ENCODE results near the gene FBF1.

GRCh38 chr17:75959051-75959838, 18.4 kb upstream of the FBF1 start:
- TF ChIP-seq, protein P1, sequence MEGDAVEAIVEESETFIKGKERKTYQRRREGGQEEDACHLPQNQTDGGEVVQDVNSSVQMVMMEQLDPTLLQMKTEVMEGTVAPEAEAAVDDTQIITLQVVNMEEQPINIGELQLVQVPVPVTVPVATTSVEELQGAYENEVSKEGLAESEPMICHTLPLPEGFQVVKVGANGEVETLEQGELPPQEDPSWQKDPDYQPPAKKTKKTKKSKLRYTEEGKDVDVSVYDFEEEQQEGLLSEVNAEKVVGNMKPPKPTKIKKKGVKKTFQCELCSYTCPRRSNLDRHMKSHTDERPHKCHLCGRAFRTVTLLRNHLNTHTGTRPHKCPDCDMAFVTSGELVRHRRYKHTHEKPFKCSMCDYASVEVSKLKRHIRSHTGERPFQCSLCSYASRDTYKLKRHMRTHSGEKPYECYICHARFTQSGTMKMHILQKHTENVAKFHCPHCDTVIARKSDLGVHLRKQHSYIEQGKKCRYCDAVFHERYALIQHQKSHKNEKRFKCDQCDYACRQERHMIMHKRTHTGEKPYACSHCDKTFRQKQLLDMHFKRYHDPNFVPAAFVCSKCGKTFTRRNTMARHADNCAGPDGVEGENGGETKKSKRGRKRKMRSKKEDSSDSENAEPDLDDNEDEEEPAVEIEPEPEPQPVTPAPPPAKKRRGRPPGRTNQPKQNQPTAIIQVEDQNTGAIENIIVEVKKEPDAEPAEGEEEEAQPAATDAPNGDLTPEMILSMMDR (IDR thresholded peaks at IDR 0.05) = no peak
- TF ChIP-seq POLR2A (IDR thresholded peaks at IDR 0.05) = no peak

Data from right lobe of liver (tissue), 4 donors.